ENCODE measurements around the gene ANKS3. TPM values are rescaled to one million over a fixed set of nuclear protein-coding genes. Genes with fewer than 3 reads are reported as not detected.

The ANKS3 gene
- total RNA-seq, 2 experiments from 2014 or later = 17.6 to 21.7 TPM

DNA sequence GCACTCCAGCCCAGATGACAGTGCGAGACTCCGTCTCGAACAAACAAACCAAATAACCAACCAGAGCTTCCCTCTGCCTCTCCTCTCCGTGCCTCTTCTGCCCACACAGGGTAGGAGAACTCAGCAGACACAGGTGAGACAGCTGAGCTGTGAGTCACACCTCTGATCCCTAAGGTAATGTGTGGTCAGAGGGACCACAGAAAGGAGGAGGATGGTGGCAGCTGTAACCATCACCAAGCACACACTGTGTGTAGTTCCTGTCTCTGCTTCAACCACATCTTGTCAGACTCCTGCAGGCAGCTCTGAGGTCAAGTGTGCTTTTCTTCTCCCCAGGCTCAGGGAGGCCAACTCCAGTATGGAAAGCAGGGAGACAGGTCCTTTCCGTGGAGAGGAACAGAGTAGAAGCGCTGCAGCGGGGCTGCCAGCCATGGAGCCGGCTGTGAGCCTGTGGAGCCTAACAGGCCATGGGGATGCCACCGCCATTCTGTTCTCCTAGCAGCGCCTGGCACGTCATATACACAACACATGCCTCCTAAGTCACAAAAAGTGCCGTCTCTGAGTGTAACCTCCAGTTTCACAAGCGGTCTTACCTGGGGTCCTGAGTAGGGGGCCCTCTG lies 33.6 kb downstream of the ANKS3 start:
- H3K4me2 ChIP-seq (ENCODE audit: low read length) = no peak overlapping the region
- H3K4me3 ChIP-seq (ENCODE audit: low read depth, low read length, poor library complexity, severe bottlenecking) = no peak overlapping the region
- ChIA-PET CTCF (ENCODE audit: unreplicated experiment) (no interaction called here), POLR2A (no interaction called here)
- H3K79me2 ChIP-seq (ENCODE audit: insufficient read depth, low read depth, low read length) = no peaks in the 10 kb centered on the region
- no peak overlapping the region for H3K27ac ChIP-seq (ENCODE audit: low read depth, low read length, poor library complexity, severe bottlenecking)
- intact Hi-C loops (cut with micrococcal nuclease; ENCODE audit: unreplicated experiment) = no loop called here
- no peaks in the 10 kb centered on the region for H3K9me2 ChIP-seq (ENCODE audit: insufficient read depth, low read length)
- no TSS peak for BruUV-seq (replicated peaks)
- no peaks in the 10 kb centered on the region for H3K9me3 ChIP-seq (ENCODE audit: low read length)
- no peak for DNase-seq (ENCODE audit: low spot score)
- H3K4me1 ChIP-seq (ENCODE audit: insufficient read depth, low read length, poor library complexity, severe bottlenecking) = no peaks in the 10 kb centered on the region
- no peak for TF ChIP-seq EZH2phosphoT487 (IDR thresholded peaks at IDR 0.05; ENCODE audit: borderline replicate concordance, low read depth, low read length)
- H2AFZ ChIP-seq (ENCODE audit: low read length) = no peak overlapping the region
- peaks cover 63% of the 10 kb centered on the region; the same call in 1 of the 2 replicates for H3K36me3 ChIP-seq (ENCODE audit: insufficient read depth, low read length)
- no peaks in the 10 kb centered on the region for H4K20me1 ChIP-seq (ENCODE audit: insufficient read depth, low read length)

DNA sequence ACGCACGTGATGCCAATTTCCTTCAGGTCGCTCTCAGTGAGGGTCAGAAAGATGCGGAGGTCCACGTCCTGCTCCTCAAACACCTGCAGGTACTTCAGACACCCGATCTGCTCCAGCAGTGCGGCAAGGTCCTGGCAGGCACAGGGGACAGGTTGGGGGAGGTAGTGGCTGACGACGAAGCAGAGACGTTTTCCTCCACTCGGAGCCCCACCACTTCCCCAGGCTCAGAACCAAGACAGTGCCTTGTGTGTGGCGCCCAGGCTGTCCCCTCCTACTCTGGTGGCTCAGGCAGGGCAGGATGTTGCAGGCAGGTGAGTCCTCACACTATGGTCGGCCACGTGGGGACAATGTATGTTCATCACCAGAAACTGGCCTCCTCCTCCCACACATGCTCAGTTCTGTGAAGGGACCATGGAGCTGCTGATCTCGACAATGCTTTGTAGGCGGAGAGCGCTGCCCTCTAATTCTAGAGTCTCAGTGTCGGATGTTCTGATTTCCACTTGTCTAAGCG lies 35.0 kb downstream of the ANKS3 start:
- Histone ChIP-seq H2AFZ (ENCODE audit: low read length) (no peak overlapping the region), H3K9me3 (ENCODE audit: low read length) (no peaks in the 10 kb centered on the region), H3K9me2 (ENCODE audit: insufficient read depth, low read length) (no peaks in the 10 kb centered on the region), H4K20me1 (ENCODE audit: insufficient read depth, low read length) (0 out of 2 replicates have a peak, but pooled peaks cover 4% of the 10 kb centered on the region), H3K4me3 (ENCODE audit: low read depth, low read length, poor library complexity, severe bottlenecking) (no peak overlapping the region), H3K79me2 (ENCODE audit: insufficient read depth, low read depth, low read length) (no peaks in the 10 kb centered on the region), H3K36me3 (ENCODE audit: insufficient read depth, low read length) (peaks cover 61% of the 10 kb centered on the region; the same call in 1 of the 2 replicates), H3K4me2 (ENCODE audit: low read length) (no peak overlapping the region), H3K4me1 (ENCODE audit: insufficient read depth, low read length, poor library complexity, severe bottlenecking) (peaks cover 5% of the 10 kb centered on the region), H3K27ac (ENCODE audit: low read depth, low read length, poor library complexity, severe bottlenecking) (no peak overlapping the region)
- BruUV-seq (replicated peaks) = no TSS peak
- TF ChIP-seq, protein P1, sequence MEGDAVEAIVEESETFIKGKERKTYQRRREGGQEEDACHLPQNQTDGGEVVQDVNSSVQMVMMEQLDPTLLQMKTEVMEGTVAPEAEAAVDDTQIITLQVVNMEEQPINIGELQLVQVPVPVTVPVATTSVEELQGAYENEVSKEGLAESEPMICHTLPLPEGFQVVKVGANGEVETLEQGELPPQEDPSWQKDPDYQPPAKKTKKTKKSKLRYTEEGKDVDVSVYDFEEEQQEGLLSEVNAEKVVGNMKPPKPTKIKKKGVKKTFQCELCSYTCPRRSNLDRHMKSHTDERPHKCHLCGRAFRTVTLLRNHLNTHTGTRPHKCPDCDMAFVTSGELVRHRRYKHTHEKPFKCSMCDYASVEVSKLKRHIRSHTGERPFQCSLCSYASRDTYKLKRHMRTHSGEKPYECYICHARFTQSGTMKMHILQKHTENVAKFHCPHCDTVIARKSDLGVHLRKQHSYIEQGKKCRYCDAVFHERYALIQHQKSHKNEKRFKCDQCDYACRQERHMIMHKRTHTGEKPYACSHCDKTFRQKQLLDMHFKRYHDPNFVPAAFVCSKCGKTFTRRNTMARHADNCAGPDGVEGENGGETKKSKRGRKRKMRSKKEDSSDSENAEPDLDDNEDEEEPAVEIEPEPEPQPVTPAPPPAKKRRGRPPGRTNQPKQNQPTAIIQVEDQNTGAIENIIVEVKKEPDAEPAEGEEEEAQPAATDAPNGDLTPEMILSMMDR (conservative IDR thresholded peaks at IDR 0.05; ENCODE audit: low read length) = no peak
- no peak for TF ChIP-seq EZH2phosphoT487 (IDR thresholded peaks at IDR 0.05; ENCODE audit: borderline replicate concordance, low read depth, low read length)
- CTCF ChIA-PET (ENCODE audit: unreplicated experiment) = no interaction called here
- intact Hi-C loops (cut with micrococcal nuclease; ENCODE audit: unreplicated experiment) = no loop called here
- POLR2A ChIA-PET = interaction anchor here (0.6 kb wide), 1 partner anchor 156 kb away, joined by 4 read pairs; no protein-coding TSS in a partner anchor
- DNase-seq (ENCODE audit: low spot score) = no peak

DNA sequence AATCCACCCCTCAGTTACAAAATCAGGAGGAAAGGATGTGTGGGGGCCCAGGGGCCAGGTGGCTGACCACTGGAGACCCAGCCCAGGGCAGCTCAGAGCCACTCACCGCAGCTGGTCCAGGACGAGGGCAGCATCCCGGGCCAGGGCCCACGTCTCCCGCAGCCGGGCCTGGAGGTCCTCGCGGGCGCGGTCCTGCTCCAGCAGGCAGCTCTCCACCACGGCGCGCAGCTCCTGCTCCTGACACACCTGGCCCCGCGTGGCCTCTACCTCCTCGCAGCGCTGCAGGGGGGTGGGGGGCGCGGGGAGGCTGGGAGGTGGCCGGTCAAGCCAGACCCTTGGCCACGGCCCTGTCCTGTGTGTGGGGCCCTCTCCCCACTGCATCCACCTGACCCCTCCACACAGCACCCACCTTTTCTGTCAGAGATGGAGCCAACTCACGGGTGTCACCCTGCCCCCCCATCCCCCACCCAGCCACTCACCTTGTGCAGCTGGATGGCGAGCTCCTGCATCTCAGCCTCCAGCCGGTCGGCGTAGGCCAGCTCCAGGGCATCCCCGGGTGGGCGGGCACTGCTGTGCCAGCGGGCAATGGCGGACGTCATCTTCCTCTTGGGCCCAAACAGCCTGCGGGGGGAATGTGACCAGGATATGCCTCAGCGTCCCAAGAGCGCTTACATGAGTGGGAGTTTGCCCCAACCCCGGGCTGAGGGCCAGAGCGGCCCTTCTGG lies 35.6 kb downstream of the ANKS3 start:
- 0 out of 2 replicates have a peak, but pooled peaks cover 4% of the 10 kb centered on the region for H4K20me1 ChIP-seq (ENCODE audit: insufficient read depth, low read length)
- H3K4me1 ChIP-seq (ENCODE audit: insufficient read depth, low read length, poor library complexity, severe bottlenecking) = peaks cover 5% of the 10 kb centered on the region
- H3K9me3 ChIP-seq (ENCODE audit: low read length) = no peaks in the 10 kb centered on the region
- DNase-seq (ENCODE audit: low spot score) = no peak
- H3K9me2 ChIP-seq (ENCODE audit: insufficient read depth, low read length) = no peaks in the 10 kb centered on the region
- intact Hi-C loops (cut with micrococcal nuclease; ENCODE audit: unreplicated experiment) = no loop called here
- CTCF ChIA-PET (ENCODE audit: unreplicated experiment) = no interaction called here
- no peaks in the 10 kb centered on the region for H3K79me2 ChIP-seq (ENCODE audit: insufficient read depth, low read depth, low read length)
- H3K27ac ChIP-seq (ENCODE audit: low read depth, low read length, poor library complexity, severe bottlenecking) = no peak overlapping the region
- POLR2A ChIA-PET = interaction anchor here (0.6 kb wide), 1 partner anchor 157 kb away, joined by 4 read pairs; no protein-coding TSS in a partner anchor
- H3K4me3 ChIP-seq (ENCODE audit: low read depth, low read length, poor library complexity, severe bottlenecking) = no peak overlapping the region
- no peak overlapping the region for H3K4me2 ChIP-seq (ENCODE audit: low read length)
- BruUV-seq (replicated peaks) = no TSS peak
- H2AFZ ChIP-seq (ENCODE audit: low read length) = no peak overlapping the region
- peaks cover 56% of the 10 kb centered on the region; the same call in 1 of the 2 replicates for H3K36me3 ChIP-seq (ENCODE audit: insufficient read depth, low read length)
- TF ChIP-seq, protein P1 (conservative IDR thresholded peaks at IDR 0.05; ENCODE audit: low read length) = no peak
- no peak for TF ChIP-seq EZH2phosphoT487 (IDR thresholded peaks at IDR 0.05; ENCODE audit: borderline replicate concordance, low read depth, low read length)
